IPS-20b (cell line): ENCODE measurements around the gene SORCS3.

Experiments used
- H3K27ac ChIP-seq: one replicate; pipeline ENCODE4 v1.5.1; 2013; ENCODE audit warnings: low read length
- H3K27me3 ChIP-seq: 2 replicates; pipeline ENCODE4 v1.6.1; 2013; ENCODE audit warnings: mild to moderate bottlenecking, low read length, inconsistent platforms; ENCODE audit not compliant: insufficient read depth
- H3K36me3 ChIP-seq: 2 replicates; pipeline ENCODE4 v1.6.1; 2013; ENCODE audit warnings: low read depth, mild to moderate bottlenecking, inconsistent platforms, low read length, moderate library complexity; ENCODE audit not compliant: insufficient read depth
- H3K4me1 ChIP-seq: 2 replicates; pipeline ENCODE4 v1.6.1; 2013; ENCODE audit warnings: mild to moderate bottlenecking, control low read depth, inconsistent platforms, low read length, moderate library complexity; ENCODE audit not compliant: insufficient read depth
- H3K4me3 ChIP-seq: 2 replicates; pipeline ENCODE4 v1.5.1; 2013; ENCODE audit warnings: mild to moderate bottlenecking, low read length, inconsistent platforms
- H3K9ac ChIP-seq: 2 replicates; pipeline ENCODE4 v1.6.1; 2013; ENCODE audit warnings: low read depth, mild to moderate bottlenecking, inconsistent platforms, low read length, moderate library complexity
- H3K9me3 ChIP-seq: 2 replicates; pipeline ENCODE4 v1.6.1; 2013; ENCODE audit warnings: mild to moderate bottlenecking, low read depth, low read length, inconsistent platforms; ENCODE audit not compliant: insufficient read depth

The SORCS3 gene

GRCh38 chr10:104678658-104679057 is 37.6 kb downstream of the SORCS3 start:
- Histone ChIP-seq H3K9me3 (no peaks in the 10 kb centered on the region), H3K36me3 (no peaks in the 10 kb centered on the region), H3K27ac (no peak overlapping the region), H3K4me3 (no peak overlapping the region), H3K9ac (no peak overlapping the region), H3K4me1 (no peaks in the 10 kb centered on the region), H3K27me3 (peaks cover 9% of the 10 kb centered on the region)

GRCh38 chr10:104680467-104681401 is 39.6 kb downstream of the SORCS3 start:
- H3K9me3 ChIP-seq = no peaks in the 10 kb centered on the region
- no peak overlapping the region for H3K27ac ChIP-seq
- H3K36me3 ChIP-seq = no peaks in the 10 kb centered on the region
- peak overlapping the region; percentile 73 for H3K4me3 ChIP-seq
- peak overlapping the region; percentile 75 for H3K9ac ChIP-seq
- H3K4me1 ChIP-seq = no peaks in the 10 kb centered on the region
- H3K27me3 ChIP-seq = peaks cover 9% of the 10 kb centered on the region

DNA sequence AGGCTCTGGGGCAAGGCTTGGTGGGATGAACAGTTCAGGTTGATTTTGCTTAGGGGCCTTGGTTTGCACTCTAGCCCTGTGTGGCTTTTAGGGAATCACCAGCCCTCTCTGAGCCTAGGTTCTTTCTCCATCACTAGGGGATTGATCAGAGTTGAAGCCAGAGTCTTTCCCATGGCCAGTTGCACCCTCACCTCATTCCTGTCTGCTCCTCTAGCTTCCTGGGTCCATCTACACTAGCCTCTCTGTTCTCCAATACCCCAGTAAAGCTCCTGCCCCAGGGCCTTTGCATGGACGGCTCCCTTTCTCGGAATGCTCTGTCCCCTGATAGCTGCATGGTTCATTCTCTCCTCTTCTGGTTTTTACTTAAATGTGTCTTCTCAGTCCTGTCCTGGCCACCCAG is 40.4 kb downstream of the SORCS3 start:
- Histone ChIP-seq H3K4me1 (no peaks in the 10 kb centered on the region), H3K27me3 (peaks cover 9% of the 10 kb centered on the region), H3K27ac (no peak overlapping the region), H3K36me3 (no peaks in the 10 kb centered on the region), H3K9me3 (no peaks in the 10 kb centered on the region), H3K9ac (peak overlapping the region; percentile 75; the same call in 1 of the 2 replicates), H3K4me3 (peak overlapping the region; percentile 73; the same call in 1 of the 2 replicates)

DNA sequence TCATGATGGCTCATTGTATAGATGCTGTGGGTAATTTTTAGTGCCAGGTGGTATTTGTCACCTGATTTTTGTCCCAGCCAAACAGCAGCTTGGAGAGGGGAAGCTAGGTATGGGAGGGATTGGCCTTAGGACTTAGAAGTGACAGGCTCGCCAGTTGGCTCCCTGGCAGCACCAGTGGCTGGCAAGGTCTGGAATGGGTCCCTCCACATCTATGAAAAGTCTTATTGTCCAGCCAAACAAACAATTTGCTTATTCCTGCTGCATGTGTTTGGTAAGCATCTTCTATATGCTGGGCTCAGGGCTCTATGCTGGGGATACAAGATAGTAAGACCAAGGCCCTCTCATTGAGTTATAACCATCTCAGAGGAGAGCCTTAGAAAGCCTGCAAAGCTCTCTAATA is 42.5 kb downstream of the SORCS3 start:
- no peaks in the 10 kb centered on the region for H3K4me1 ChIP-seq
- H3K9ac ChIP-seq = no peak overlapping the region
- no peak overlapping the region for H3K4me3 ChIP-seq
- H3K36me3 ChIP-seq = no peaks in the 10 kb centered on the region
- no peaks in the 10 kb centered on the region for H3K9me3 ChIP-seq
- no peak overlapping the region for H3K27ac ChIP-seq
- peaks cover 13% of the 10 kb centered on the region for H3K27me3 ChIP-seq

- H3K36me3 ChIP-seq = no peaks in the 10 kb centered on the region
- no peaks in the 10 kb centered on the region for H3K9me3 ChIP-seq
- H3K27me3 ChIP-seq = peaks cover 8% of the 10 kb centered on the region
- H3K4me3 ChIP-seq = no peak overlapping the region
- H3K27ac ChIP-seq = no peak overlapping the region
- H3K4me1 ChIP-seq = no peaks in the 10 kb centered on the region
- H3K9ac ChIP-seq = no peak overlapping the region
These were observed 45.7 kb downstream of the SORCS3 start for GRCh38 chr10:104686829-104687228.

GRCh38 chr10:104688251-104689042 is 47.4 kb downstream of the SORCS3 start:
- Histone ChIP-seq H3K9me3 (no peaks in the 10 kb centered on the region), H3K4me1 (no peaks in the 10 kb centered on the region), H3K27me3 (0 out of 2 replicates have a peak, but pooled peaks cover 5% of the 10 kb centered on the region), H3K27ac (no peak overlapping the region), H3K9ac (no peak overlapping the region), H3K36me3 (no peaks in the 10 kb centered on the region), H3K4me3 (no peak overlapping the region)

- Histone ChIP-seq H3K9me3 (no peaks in the 10 kb centered on the region), H3K9ac (no peak overlapping the region), H3K36me3 (no peaks in the 10 kb centered on the region), H3K27me3 (0 out of 2 replicates have a peak, but pooled peaks cover 5% of the 10 kb centered on the region), H3K4me1 (no peaks in the 10 kb centered on the region), H3K27ac (no peak overlapping the region), H3K4me3 (no peak overlapping the region)
These were observed 48.0 kb downstream of the SORCS3 start for GRCh38 chr10:104689105-104689504.

DNA sequence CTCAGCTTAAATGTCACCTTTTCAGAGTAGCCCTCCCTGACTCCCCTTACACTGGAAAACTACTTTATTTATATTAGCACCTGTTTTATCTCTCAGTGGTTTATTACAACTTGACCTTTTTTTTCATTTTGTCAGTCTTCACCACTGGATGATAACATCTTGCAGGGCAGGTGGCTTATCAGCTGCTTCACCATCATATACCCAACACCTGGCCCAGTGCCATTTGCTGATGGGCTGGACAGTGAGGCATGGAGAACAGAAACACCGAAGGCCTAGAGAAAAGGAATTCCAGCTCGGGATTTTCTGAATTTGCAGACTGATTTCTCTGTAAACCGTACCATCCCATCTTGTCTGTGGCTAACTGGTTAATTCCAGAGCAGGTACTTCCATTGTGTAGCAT is 48.5 kb downstream of the SORCS3 start:
- Histone ChIP-seq H3K9me3 (no peaks in the 10 kb centered on the region), H3K9ac (no peak overlapping the region), H3K4me1 (no peaks in the 10 kb centered on the region), H3K4me3 (no peak overlapping the region), H3K36me3 (no peaks in the 10 kb centered on the region), H3K27me3 (0 out of 2 replicates have a peak, but pooled peaks cover 5% of the 10 kb centered on the region), H3K27ac (no peak overlapping the region)

DNA sequence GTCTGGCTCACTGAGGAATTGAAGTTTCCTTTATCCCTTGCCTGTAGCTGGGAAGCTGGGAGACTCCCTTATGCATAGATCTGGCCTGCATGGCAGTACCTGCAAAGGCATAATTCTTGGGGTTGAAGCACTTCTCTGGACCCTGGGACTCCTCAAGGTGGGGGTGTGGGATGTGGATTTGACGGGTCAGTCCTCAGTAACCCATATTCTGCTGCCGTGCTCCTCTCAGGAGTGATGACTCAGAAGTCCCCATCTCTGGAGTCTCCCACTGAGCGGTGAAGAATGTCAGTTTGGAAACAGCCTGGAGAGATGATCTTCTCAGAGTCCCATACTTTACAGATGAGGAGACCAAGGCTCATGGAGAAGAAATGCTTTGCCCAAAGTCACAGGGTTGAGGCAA is 49.0 kb downstream of the SORCS3 start:
- 0 out of 2 replicates have a peak, but pooled peaks cover 5% of the 10 kb centered on the region for H3K27me3 ChIP-seq
- H3K9ac ChIP-seq = no peak overlapping the region
- H3K36me3 ChIP-seq = no peaks in the 10 kb centered on the region
- no peaks in the 10 kb centered on the region for H3K9me3 ChIP-seq
- H3K4me3 ChIP-seq = no peak overlapping the region
- H3K27ac ChIP-seq = no peak overlapping the region
- H3K4me1 ChIP-seq = no peaks in the 10 kb centered on the region

GRCh38 chr10:104690959-104691358 is 49.9 kb downstream of the SORCS3 start:
- no peaks in the 10 kb centered on the region for H3K36me3 ChIP-seq
- no peak overlapping the region for H3K27ac ChIP-seq
- H3K4me1 ChIP-seq = no peaks in the 10 kb centered on the region
- H3K9me3 ChIP-seq = no peaks in the 10 kb centered on the region
- no peak overlapping the region for H3K9ac ChIP-seq
- H3K4me3 ChIP-seq = no peak overlapping the region
- 0 out of 2 replicates have a peak, but pooled peaks cover 5% of the 10 kb centered on the region for H3K27me3 ChIP-seq

- no peaks in the 10 kb centered on the region for H3K9me3 ChIP-seq
- H3K4me3 ChIP-seq = no peak overlapping the region
- H3K27me3 ChIP-seq = no peaks in the 10 kb centered on the region
- no peak overlapping the region for H3K27ac ChIP-seq
- no peaks in the 10 kb centered on the region for H3K4me1 ChIP-seq
- no peaks in the 10 kb centered on the region for H3K36me3 ChIP-seq
- no peak overlapping the region for H3K9ac ChIP-seq
These were observed 53.0 kb downstream of the SORCS3 start for GRCh38 chr10:104694074-104694473.
